Osteoblast (primary cell): ENCODE measurements around the gene TNFAIP8L1. TPM values are rescaled to one million over a fixed set of nuclear protein-coding genes. Genes with fewer than 3 reads are reported as not detected.

Experiments used
- DNase-seq: peaks from one replicate; pipeline ENCODE4 v3.0.0; 2011; ENCODE audit warnings: low spot score, mixed read lengths; ENCODE audit not compliant: insufficient read length; ENCODE audit errors: missing footprints
- H2AFZ ChIP-seq: 2 replicates; pipeline ENCODE4 v1.6.0; 2011; ENCODE audit warnings: mild to moderate bottlenecking, low read length
- H3K27ac ChIP-seq: 2 replicates; pipeline ENCODE4 v1.5.1; 2011; ENCODE audit warnings: mild to moderate bottlenecking, low read depth, low read length, moderate library complexity
- H3K27me3 ChIP-seq: 2 replicates; pipeline ENCODE4 v1.6.0; 2012; ENCODE audit warnings: mild to moderate bottlenecking, control low read depth, inconsistent platforms, low read length, moderate library complexity; ENCODE audit not compliant: insufficient read depth
- H3K36me3 ChIP-seq: 2 replicates; pipeline ENCODE4 v1.5.1; 2011; ENCODE audit warnings: mild to moderate bottlenecking, low read length, control low read depth, moderate library complexity; ENCODE audit not compliant: insufficient read depth
- H3K4me1 ChIP-seq: 2 replicates; pipeline ENCODE4 v1.5.1; 2011; ENCODE audit warnings: mild to moderate bottlenecking, low read length, control low read depth, moderate library complexity; ENCODE audit not compliant: insufficient read depth
- H3K4me2 ChIP-seq: 2 replicates; pipeline ENCODE4 v1.6.0; 2011; ENCODE audit warnings: mild to moderate bottlenecking, low read length; ENCODE audit not compliant: insufficient read depth
- H3K4me3 ChIP-seq: fragments of 200-600 bp; sonication (generic); 3 replicates; pipeline ENCODE4 v1.5.1; 2012; ENCODE audit warnings: mild to moderate bottlenecking, low read length, inconsistent platforms; ENCODE audit not compliant: insufficient read depth
- H3K79me2 ChIP-seq: 2 replicates; pipeline ENCODE4 v1.6.0; 2012; ENCODE audit warnings: mild to moderate bottlenecking, low read length, control low read depth, inconsistent platforms; ENCODE audit not compliant: insufficient read depth
- H3K9me3 ChIP-seq: 2 replicates; pipeline ENCODE4 v1.5.1; 2011; ENCODE audit warnings: low read depth, low read length, control low read depth
- H4K20me1 ChIP-seq: 2 replicates; pipeline ENCODE4 v1.6.0; 2012; ENCODE audit warnings: mild to moderate bottlenecking, low read length, control low read depth; ENCODE audit not compliant: insufficient read depth
- total RNA-seq: library from RNA; depleted of rRNA; stranded (reverse); fragments of >200 nt; gene quantifications from 2 replicates; pipeline ENCODE4 v1.2.3, GENCODE V29; 2012
- TF ChIP-seq, protein P1 (sequence below): IDR thresholded peaks from 2 replicates; pipeline ENCODE4 v1.5.1; 2011; ENCODE audit warnings: mild to moderate bottlenecking, low read depth, low read length, moderate library complexity; ENCODE audit errors: extremely low read depth

The TNFAIP8L1 gene
- total RNA-seq, 1 donor, result 1.8 TPM

DNA sequence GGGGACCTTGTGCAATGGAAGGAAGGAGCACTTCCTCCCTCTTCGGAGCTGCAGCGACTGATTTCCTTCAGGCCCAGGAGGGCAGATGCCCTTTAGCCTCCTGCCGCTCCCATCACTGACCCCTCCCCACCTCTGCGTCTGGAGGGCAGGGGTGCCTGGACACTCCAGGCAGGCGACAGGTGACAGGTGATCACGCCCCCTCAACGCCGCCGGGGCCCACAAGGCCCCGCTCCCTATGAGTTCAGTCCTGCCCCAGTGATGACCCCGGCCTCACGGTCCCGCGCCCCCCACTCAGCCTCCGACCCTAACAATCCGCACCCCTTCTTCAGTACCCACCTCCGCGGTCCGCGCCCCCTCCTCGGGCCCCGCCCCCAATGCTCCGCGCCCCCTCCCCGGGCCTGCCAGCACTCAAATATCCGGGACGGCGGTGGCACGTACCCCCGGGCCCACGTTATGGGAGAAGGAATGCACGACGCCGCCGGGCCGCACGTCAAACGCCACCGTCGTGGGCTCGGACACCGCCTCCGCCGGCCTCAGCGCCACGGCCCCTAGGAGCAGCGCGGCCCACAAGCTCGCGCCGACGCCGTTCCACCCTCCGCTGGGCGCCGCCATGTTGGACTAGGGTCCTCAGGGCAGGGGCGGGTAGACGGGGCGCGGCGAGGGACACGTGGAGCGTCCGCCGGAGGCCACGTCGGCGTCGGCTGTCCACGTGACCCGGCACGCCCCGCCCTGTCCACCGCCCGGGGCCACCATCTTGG is 30.6 kb downstream of the TNFAIP8L1 start, which contains the start of gene MYDGF:
Gene MYDGF (minus strand): TSS at position 620 of the 758 bp plus-strand sequence. CDS start 8 bp downstream, at position 612.
- TF ChIP-seq, protein P1, sequence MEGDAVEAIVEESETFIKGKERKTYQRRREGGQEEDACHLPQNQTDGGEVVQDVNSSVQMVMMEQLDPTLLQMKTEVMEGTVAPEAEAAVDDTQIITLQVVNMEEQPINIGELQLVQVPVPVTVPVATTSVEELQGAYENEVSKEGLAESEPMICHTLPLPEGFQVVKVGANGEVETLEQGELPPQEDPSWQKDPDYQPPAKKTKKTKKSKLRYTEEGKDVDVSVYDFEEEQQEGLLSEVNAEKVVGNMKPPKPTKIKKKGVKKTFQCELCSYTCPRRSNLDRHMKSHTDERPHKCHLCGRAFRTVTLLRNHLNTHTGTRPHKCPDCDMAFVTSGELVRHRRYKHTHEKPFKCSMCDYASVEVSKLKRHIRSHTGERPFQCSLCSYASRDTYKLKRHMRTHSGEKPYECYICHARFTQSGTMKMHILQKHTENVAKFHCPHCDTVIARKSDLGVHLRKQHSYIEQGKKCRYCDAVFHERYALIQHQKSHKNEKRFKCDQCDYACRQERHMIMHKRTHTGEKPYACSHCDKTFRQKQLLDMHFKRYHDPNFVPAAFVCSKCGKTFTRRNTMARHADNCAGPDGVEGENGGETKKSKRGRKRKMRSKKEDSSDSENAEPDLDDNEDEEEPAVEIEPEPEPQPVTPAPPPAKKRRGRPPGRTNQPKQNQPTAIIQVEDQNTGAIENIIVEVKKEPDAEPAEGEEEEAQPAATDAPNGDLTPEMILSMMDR, result no peak
- Histone ChIP-seq H3K27me3 (no peaks in the 10 kb centered on the region), H3K4me2 (peak within 1 kb of the TSS; percentile 97), H2AFZ (peak within 1 kb of the TSS; percentile 67), H3K4me3 (peak within 1 kb of the TSS; percentile 97), H3K9me3 (no peaks in the 10 kb centered on the region), H3K27ac (peak within 1 kb of the TSS; percentile 79), H3K79me2 (peaks cover 36% of the 10 kb centered on the region), H3K36me3 (peaks cover 32% of the 10 kb centered on the region), H4K20me1 (peaks cover 5% of the 10 kb centered on the region), H3K4me1 (peaks cover 14% of the 10 kb centered on the region)
- DNase-seq, result peak; percentile 100

DNA sequence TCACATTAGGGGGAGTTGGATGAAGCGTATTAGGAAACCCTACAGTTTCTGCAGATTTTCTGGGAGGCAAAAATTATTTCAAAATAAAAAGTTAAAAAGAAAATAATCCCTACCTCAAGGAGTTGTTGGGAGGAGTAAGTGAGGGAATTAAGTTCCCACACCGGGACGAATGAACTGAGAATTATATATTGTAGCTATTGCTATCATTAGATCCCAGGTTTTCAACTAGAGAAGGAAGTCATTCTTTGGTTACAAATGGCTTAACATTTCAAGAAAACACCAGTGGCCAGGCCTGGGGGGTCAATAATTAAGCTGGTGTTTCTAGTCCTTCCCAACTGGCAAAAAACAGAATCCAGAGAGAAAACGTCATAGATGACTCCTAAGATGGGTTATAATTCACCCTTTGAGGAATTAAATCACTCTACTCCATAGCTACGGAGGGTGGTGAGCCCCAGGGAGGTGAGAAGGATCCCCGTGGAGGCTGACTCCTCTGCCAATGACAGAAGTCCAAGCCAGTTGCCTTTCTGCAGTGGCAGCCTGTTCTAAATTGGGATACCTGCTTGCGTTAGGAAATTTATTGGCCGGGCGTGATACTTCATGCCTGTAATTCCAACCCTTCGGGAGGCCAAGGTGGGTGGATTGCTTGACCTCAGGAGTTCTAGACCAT is 32.0 kb downstream of the TNFAIP8L1 start:
- H3K4me1 ChIP-seq, result peaks cover 14% of the 10 kb centered on the region
- H2AFZ ChIP-seq, result peak overlapping the region; percentile 53
- peak overlapping the region; percentile 79 for H3K4me2 ChIP-seq

DNA sequence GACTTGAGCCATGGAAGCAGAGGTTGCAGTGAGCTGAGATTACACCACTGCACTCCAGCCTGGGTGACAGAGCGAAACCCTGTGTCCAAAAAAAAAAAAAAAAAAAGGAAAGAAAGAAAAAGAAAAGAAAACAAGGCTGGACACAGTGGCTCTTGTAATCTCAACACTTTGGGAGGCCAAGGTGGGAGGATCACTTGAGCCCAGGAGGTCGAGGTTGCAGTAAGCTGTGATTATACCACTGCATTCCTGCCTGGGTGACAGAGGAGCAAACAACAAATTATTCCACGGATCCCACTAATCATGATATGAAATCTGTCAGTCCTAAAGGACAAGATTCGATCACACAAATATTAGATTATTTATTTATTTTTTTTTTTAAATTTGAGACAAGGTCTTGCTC is 33.9 kb downstream of the TNFAIP8L1 start:
- H3K4me1 ChIP-seq, result peaks cover 14% of the 10 kb centered on the region
- DNase-seq, result peak; percentile 32
- H2AFZ ChIP-seq, result no peak overlapping the region

More for the DNA sequence above, 32.0 kb downstream of the TNFAIP8L1 start:
- Histone ChIP-seq H3K27me3 (no peaks in the 10 kb centered on the region), H3K79me2 (peaks cover 29% of the 10 kb centered on the region), H4K20me1 (no peaks in the 10 kb centered on the region), H3K4me3 (no peak overlapping the region), H3K9me3 (no peaks in the 10 kb centered on the region), H3K36me3 (peaks cover 25% of the 10 kb centered on the region), H3K27ac (peak overlapping the region; percentile 17)
- peak; percentile 51 for DNase-seq
- TF ChIP-seq, protein P1, result no peak

More for the DNA sequence above, 33.9 kb downstream of the TNFAIP8L1 start:
- H3K9me3 ChIP-seq, result no peaks in the 10 kb centered on the region
- peaks cover 22% of the 10 kb centered on the region for H3K36me3 ChIP-seq
- H3K27ac ChIP-seq, result no peak overlapping the region
- H3K27me3 ChIP-seq, result no peaks in the 10 kb centered on the region
- H3K79me2 ChIP-seq, result peaks cover 17% of the 10 kb centered on the region
- TF ChIP-seq, protein P1, result no peak
- H3K4me2 ChIP-seq, result no peak overlapping the region
- H4K20me1 ChIP-seq, result peaks cover 3% of the 10 kb centered on the region
- H3K4me3 ChIP-seq, result no peak overlapping the region
